ENCODE measurements around the gene OSCP1.

The OSCP1 gene

DNA sequence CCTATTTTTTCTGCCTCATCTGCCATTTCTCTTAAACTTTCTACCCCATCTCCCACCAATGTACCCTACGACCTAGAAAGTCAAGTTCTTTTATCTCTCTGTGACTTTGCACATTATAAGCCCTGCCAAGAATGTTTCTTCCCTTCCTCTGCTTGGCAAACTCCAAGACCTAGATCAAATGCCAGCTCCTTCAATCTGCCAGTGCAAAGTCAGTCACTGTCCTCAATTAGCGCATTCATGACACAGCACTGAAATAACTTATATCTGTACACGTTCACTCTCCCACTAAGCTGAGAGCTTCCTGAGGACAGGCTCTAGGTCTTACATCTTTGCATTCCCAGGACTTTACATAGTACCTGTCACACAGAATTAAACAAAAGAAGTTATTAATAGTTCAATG is 31.1 kb downstream of the OSCP1 start:
- no peak for TF ChIP-seq CTCF (IDR thresholded peaks at IDR 0.05; ENCODE audit: low read depth, low read length, missing control alignments)
- DNase-seq (ENCODE audit: low read depth): no peak
- no peak overlapping the region for H3K4me3 ChIP-seq (ENCODE audit: low read depth, low read length)

GRCh38 chr1:36417931-36418330 is 32.3 kb downstream of the OSCP1 start:
- DNase-seq (ENCODE audit: low read depth): no peak
- no peak overlapping the region for H3K4me3 ChIP-seq (ENCODE audit: low read depth, low read length)
- TF ChIP-seq CTCF (IDR thresholded peaks at IDR 0.05; ENCODE audit: low read depth, low read length, missing control alignments): no peak

GRCh38 chr1:36415661-36416326 is 34.5 kb downstream of the OSCP1 start:
- TF ChIP-seq CTCF (IDR thresholded peaks at IDR 0.05; ENCODE audit: low read depth, low read length, missing control alignments): no peak

DNA sequence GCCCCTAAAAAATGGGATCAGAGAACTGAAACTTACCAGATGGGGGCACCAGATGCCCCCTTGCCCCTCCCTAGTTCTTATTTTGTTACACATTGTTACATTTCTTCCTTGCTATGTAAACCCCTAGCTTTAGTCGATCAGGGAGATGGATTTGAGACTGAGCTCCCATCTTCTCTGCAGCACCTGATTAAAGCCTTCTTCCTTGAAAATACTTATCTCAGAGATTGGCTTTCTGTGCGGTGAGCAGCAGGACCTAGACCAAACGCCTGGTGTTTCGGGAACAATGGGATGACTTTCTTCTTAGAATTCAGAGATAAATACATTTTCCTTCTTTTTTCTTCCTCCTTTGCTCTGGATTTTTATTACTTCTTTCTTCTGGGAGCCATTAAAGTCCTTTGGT is 35.9 kb downstream of the OSCP1 start:
- DNase-seq (ENCODE audit: low read depth): no peak
- no peak overlapping the region for H3K4me3 ChIP-seq (ENCODE audit: low read depth, low read length)
- no peak for TF ChIP-seq CTCF (IDR thresholded peaks at IDR 0.05; ENCODE audit: low read depth, low read length, missing control alignments)

More at GRCh38 chr1:36415661-36416326, 34.5 kb downstream of the OSCP1 start:
- DNase-seq (ENCODE audit: low read depth): no peak
- H3K4me3 ChIP-seq (ENCODE audit: low read depth, low read length): no peak overlapping the region

DNA sequence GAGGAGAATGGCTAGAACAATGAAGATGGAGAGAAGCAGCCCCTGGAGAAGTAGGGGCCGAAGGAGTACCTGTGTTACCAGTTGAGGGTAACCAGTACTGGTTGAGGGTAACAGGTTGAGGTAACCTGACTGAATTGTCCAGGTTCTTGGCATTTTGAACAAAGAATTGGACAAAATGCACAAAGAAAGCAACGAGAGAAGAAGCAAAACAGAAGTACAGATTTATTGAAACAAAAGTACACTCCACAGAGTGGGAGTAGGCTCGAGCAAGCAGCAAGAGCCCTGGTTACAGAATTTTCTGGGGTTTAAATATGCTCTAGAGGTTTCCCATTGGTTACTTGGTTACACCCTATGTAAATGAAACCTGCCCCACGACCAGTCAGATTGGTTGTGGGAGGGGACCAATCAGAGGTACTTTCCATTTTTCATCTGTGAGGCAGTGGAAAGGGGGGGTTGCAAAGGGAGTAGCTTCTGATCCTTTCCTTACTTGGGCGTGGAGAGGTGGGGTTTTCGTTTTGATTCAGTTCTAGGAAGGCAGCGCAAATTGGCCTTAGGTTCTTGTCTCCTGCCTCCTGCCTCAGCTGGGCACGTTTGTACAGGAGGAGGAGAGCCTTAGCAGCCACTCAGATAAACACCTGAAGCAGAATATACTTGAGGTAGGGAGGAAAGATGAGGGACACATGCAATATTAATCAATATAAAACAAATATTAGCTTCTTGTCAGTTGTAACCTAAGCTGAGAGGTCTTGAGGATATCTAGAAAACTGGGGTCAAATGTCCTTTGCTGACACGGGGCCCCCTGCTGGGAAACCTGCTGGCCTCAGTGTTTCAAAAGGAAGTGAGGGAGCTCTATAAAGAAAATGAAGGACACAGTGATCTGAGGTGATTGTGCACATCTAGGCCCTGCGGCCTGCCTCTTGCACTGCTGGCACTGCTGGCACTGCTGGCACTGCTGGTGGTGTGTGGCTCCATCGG is 38.3 kb downstream of the OSCP1 start:
- TF ChIP-seq CTCF (IDR thresholded peaks at IDR 0.05; ENCODE audit: low read depth, low read length, missing control alignments): no peak
- no peak for DNase-seq (ENCODE audit: low read depth)

GRCh38 chr1:36408479-36408878 is 41.8 kb downstream of the OSCP1 start:
- no peak for DNase-seq (ENCODE audit: low read depth)
- no peak for TF ChIP-seq CTCF (IDR thresholded peaks at IDR 0.05; ENCODE audit: low read depth, low read length, missing control alignments)
- H3K4me3 ChIP-seq (ENCODE audit: low read depth, low read length): no peak overlapping the region

More for the DNA sequence above, 38.3 kb downstream of the OSCP1 start:
- no peak overlapping the region for H3K4me3 ChIP-seq (ENCODE audit: low read depth, low read length)
